Suprapubic skin (tissue), 4 donors: ENCODE results near the gene BRINP2. TPM values are rescaled to one million over a fixed set of nuclear protein-coding genes. Genes with fewer than 3 reads are reported as not detected.

Source experiments
- DNase-seq, 2 donors: peaks; one replicate each; pipeline ENCODE4 v3.0.0-alpha.2; 2019; ENCODE audit warnings: low spot score in 2 of 2
- H3K27ac ChIP-seq: fragments of 200-600 bp; sonication (generic); one replicate; pipeline ENCODE4 v1.5.1; 2019
- H3K27me3 ChIP-seq: fragments of 200-600 bp; sonication (generic); one replicate; pipeline ENCODE4 v1.5.1; 2019
- H3K36me3 ChIP-seq: fragments of 200-600 bp; sonication (generic); one replicate; pipeline ENCODE4 v1.5.1; 2019
- H3K4me1 ChIP-seq: fragments of 200-600 bp; sonication (generic); one replicate; pipeline ENCODE4 v1.5.1; 2019
- H3K4me3 ChIP-seq: fragments of 200-600 bp; sonication (generic); one replicate; pipeline ENCODE4 v1.5.1; 2019; ENCODE audit warnings: mild to moderate bottlenecking
- H3K9me3 ChIP-seq: fragments of 200-600 bp; sonication (generic); one replicate; pipeline ENCODE4 v1.5.1; 2019
- CTCF ChIP-seq, 2 donors: fragments of 200-600 bp in 1 of 2; fragments of 450-650 bp in 1 of 2; sonication (generic) in 1 of 2; IDR thresholded peaks; one replicate each; pipeline ENCODE4 v1.5.1; 2016 to 2019; ENCODE audit warnings: antibody characterized with exemption in 2 of 2, mild to moderate bottlenecking in 1 of 2, moderate library complexity in 1 of 2
- EP300 ChIP-seq: sonication (generic); formaldehyde crosslinking; IDR thresholded peaks from one replicate; pipeline ENCODE4 v1.6.1; 2017; ENCODE audit warnings: antibody characterized with exemption
- POLR2A ChIP-seq, 2 donors: fragments of 450-650 bp; IDR thresholded peaks; one replicate each; pipeline ENCODE4 v1.6.1; 2017; ENCODE audit warnings: antibody characterized with exemption in 2 of 2, mild to moderate bottlenecking in 2 of 2, moderate library complexity in 2 of 2
- POLR2AphosphoS5 ChIP-seq, 3 donors: sonication (generic); formaldehyde crosslinking; IDR thresholded peaks; one replicate each; pipeline ENCODE4 v1.6.1; 2017; ENCODE audit warnings: antibody characterized with exemption in 3 of 3
- WGBS: methylation state at CpG from one replicate; pipeline ENCODE4 v1.1.5; 2018; 5-methylcytosine and 5-hydroxymethylcytosine counted together
- total RNA-seq, 4 donors: library from RNA; depleted of rRNA; stranded (reverse); fragments of >200 nt; gene quantifications; one replicate each; pipeline ENCODE4 v1.1.0, GENCODE V29; 2016

Gene BRINP2
- total RNA-seq, 4 donors from 2014 or later: 0.30 to 0.39 TPM; not detected in 2

- Histone ChIP-seq H3K36me3 (no peaks in the 10 kb centered on the region), H3K4me3 (no peak overlapping the region), H3K27me3 (no peaks in the 10 kb centered on the region), H3K27ac (no peak overlapping the region), H3K9me3 (no peaks in the 10 kb centered on the region), H3K4me1 (no peaks in the 10 kb centered on the region)
- no peak for TF ChIP-seq CTCF (IDR thresholded peaks at IDR 0.05)
- no peak for TF ChIP-seq POLR2AphosphoS5 (IDR thresholded peaks at IDR 0.05)
- TF ChIP-seq POLR2A (IDR thresholded peaks at IDR 0.05): no peak
- no peak for DNase-seq
Measured at GRCh38 chr1:177249231-177249630, 78.5 kb downstream of the BRINP2 start.

GRCh38 chr1:177252877-177253276, 82.1 kb downstream of the BRINP2 start:
- TF ChIP-seq CTCF (IDR thresholded peaks at IDR 0.05): no peak
- no peak for TF ChIP-seq POLR2AphosphoS5 (IDR thresholded peaks at IDR 0.05)
- TF ChIP-seq EP300: no peak
- TF ChIP-seq POLR2A (IDR thresholded peaks at IDR 0.05): no peak
- DNase-seq: no peak
- H3K4me3 ChIP-seq: no peak overlapping the region
- H3K27ac ChIP-seq: no peak overlapping the region
- peaks cover 4% of the 10 kb centered on the region for H3K27me3 ChIP-seq
- H3K9me3 ChIP-seq: no peaks in the 10 kb centered on the region
- no peaks in the 10 kb centered on the region for H3K4me1 ChIP-seq
- no peaks in the 10 kb centered on the region for H3K36me3 ChIP-seq

GRCh38 chr1:177255411-177255810, 84.7 kb downstream of the BRINP2 start:
- H3K27me3 ChIP-seq: peaks cover 4% of the 10 kb centered on the region
- DNase-seq: no peak
- no peaks in the 10 kb centered on the region for H3K4me1 ChIP-seq
- H3K36me3 ChIP-seq: no peaks in the 10 kb centered on the region
- H3K4me3 ChIP-seq: no peak overlapping the region
- H3K27ac ChIP-seq: no peak overlapping the region
- H3K9me3 ChIP-seq: no peaks in the 10 kb centered on the region
- WGBS: 65% methylated on average over 1 of the region's 1 CpG
- TF ChIP-seq POLR2A (IDR thresholded peaks at IDR 0.05) (no peak), CTCF (IDR thresholded peaks at IDR 0.05) (no peak), POLR2AphosphoS5 (IDR thresholded peaks at IDR 0.05) (no peak), EP300 (no peak)

GRCh38 chr1:177256153-177257075, 85.7 kb downstream of the BRINP2 start:
- no peaks in the 10 kb centered on the region for H3K4me1 ChIP-seq
- H3K27me3 ChIP-seq: peaks cover 4% of the 10 kb centered on the region
- H3K27ac ChIP-seq: no peak overlapping the region
- DNase-seq: no peak
- H3K36me3 ChIP-seq: no peaks in the 10 kb centered on the region
- WGBS: 41% methylated on average over 19 of the region's 20 CpGs
- no peaks in the 10 kb centered on the region for H3K9me3 ChIP-seq
- no peak overlapping the region for H3K4me3 ChIP-seq
- TF ChIP-seq POLR2AphosphoS5 (IDR thresholded peaks at IDR 0.05): no peak
- peak in 1 of 2 donors; percentile 14 for TF ChIP-seq CTCF (IDR thresholded peaks at IDR 0.05)
- TF ChIP-seq EP300: no peak
- no peak for TF ChIP-seq POLR2A (IDR thresholded peaks at IDR 0.05)

- WGBS: 68% methylated on average over 9 of the region's 11 CpGs
- TF ChIP-seq CTCF (IDR thresholded peaks at IDR 0.05) (no peak), EP300 (no peak), POLR2AphosphoS5 (IDR thresholded peaks at IDR 0.05) (no peak), POLR2A (IDR thresholded peaks at IDR 0.05) (no peak)
- no peaks in the 10 kb centered on the region for H3K4me1 ChIP-seq
- no peak for DNase-seq
- no peaks in the 10 kb centered on the region for H3K9me3 ChIP-seq
- H3K4me3 ChIP-seq: no peak overlapping the region
- peaks cover 4% of the 10 kb centered on the region for H3K27me3 ChIP-seq
- H3K27ac ChIP-seq: no peak overlapping the region
- H3K36me3 ChIP-seq: no peaks in the 10 kb centered on the region
Measured at GRCh38 chr1:177257128-177257527, 86.4 kb downstream of the BRINP2 start.
